NK-92 treated with Interleukin-12 subunit alpha and Interleukin-12 subunit beta, amount 100 ng/mL, for 24 hours (cell line): ENCODE results near the gene TBC1D20.

Source experiments
- DNase-seq: peaks from one replicate; lab custom pipeline; 2025; lab: John Stamatoyannopoulos, UW

Gene TBC1D20

DNA sequence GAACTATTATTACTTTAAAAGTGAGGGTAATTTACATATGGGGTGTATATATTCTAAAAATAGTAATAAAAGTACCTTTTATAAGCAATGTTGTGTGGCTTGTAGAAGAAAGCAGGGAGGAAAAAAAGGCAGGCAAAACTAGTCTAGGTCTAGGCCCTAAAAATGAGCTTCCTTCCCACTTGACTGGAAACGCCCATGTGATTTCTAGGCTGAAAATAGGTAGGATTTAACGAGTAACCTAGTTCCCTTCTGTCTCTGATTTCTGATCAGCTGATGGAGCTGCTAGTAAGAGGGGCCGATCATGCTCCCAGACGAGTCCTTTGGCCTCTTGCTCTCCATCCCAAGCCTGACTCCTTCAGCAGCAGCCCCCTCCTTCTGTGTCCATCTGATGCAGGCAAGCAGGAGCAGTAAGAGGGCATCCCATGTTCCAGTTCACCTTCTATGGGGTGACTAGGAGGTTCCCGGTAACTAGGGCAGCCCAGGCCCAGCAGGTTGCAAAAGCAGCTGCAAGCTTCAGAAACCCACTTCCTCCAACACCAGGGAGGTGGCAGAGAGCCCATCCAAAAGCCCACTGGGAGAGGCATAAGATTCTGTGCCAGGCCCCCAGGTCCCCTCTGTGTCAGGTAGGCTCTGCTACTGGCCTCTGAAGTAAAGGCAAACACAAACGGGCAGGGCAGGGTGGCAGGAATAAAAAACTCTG is 24.4 kb downstream of the TBC1D20 start:
- DNase-seq = peak; percentile 22

DNA sequence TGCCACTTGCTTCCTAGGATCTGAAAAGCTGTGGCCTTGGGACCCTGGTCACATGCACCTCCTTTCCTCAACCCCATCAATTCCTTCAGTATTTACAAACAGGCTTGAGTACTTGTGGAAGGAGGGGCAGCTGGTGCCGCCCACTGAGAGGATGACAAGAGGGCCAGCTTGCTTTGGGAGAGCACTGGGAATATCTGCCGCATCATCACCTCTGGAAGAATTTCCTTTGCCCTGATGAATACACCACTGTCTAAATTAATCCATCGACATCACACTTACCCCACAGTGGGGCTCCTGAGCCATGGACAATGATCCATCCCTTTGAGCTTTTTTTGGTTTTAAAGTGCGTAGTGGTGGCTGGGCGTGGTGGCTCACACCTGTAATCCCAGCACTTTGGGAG is 25.9 kb downstream of the TBC1D20 start:
- DNase-seq = no peak

DNA sequence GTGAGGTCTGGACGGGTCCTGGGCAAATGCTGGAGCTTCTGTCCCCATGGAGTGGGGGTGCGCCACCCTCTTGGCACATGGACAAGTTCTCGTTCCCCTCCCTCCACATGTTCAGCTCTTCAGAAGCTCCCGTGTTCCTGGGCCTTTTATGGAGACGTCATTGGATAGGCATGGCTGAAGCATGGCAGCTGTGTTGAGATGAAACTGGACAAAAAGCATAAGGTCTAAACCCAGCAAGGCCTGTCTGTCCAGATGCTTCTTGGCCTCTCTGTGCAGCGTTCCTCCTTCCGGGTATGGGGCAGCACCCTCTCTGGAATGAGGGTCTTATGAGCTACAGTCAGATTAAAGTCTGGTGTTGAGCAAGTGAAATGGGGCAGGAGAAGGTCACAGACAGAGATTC is 26.8 kb downstream of the TBC1D20 start:
- no peak for DNase-seq

DNA sequence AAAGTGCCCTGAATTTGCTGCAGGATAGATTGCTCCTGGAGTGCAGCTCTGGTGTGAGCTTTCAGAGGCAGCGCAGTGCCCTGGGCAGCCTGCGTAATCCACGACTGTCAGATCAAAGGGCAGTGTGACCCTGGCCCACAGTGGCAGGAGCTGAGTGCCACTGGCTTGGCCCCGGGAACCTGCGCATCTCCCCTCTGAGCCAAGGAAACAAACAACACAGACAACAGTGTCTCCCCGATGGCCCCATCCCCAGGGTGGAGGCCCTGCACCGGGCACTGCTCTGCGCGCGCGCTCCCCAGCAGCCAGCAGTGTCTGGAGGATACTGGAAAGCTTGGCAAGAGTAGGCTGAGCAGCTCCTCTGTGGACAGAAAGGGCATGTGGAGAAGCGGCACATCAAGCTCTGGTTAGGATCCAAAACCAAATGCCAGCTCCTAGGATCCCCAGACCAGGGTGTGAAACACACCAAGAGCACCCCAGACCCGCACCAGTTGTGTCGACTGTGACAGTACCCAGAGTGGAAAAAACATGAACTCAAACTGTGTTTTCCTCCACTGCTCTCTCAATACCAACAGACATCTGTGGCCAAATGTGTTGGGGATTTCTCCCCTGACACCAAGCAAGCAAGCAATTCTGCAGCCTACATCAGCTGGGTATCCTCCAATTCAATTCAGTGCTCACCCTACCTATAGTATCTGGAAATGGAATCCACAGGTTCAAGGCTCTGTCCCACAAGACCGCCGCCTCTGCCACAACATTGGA is 27.5 kb downstream of the TBC1D20 start:
- DNase-seq = no peak

DNA sequence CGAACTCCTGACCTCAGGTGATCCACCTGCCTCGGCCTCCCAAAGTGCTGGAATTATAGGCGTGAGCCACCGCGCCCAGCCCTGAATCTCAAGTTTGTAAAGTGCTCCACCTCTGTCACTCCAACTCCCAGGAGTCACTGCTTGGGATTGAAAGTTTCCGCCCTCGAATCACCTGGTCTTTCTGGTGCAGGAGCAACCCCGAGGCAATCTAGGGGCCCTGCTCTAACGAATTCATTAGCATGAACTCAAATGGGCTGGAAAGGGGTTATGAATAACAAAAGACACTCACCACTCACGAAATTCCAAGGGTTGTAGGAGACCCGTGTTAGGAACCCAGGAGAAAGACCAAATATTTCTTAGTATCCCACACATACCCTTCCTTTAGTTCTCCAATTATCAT is 28.1 kb downstream of the TBC1D20 start:
- no peak for DNase-seq

DNA sequence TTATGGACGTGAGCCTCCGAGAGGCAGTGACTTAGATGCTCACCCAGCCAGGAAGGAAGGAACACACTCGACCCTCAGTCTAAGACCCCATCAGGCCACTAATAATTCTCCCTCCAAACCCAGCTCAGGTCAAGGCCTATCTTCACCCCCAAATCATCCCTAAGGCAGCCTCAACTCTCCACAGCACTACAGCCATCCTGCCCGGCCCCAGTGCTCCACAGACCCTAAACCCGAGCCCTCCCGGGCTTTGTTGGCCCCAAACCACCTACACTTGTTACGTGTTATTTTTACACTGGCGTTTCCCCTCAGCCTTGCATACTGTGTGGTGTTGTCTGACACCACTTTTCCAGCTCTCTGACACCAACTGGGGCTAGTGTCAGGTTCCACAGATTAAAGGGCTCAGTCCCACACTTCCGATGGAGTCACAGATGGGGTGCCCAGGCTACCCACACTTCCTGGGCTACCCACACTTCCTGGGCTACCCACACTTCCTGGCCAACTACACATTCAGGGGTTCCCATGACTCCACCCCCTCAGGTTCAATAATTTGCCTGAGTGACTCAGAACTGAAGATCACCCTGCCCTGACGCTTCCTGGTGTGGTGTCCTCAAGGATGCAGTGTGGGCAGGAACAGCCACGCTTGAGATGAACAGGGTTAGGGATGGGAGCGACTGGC is 28.9 kb downstream of the TBC1D20 start:
- DNase-seq = peak; percentile 27

DNA sequence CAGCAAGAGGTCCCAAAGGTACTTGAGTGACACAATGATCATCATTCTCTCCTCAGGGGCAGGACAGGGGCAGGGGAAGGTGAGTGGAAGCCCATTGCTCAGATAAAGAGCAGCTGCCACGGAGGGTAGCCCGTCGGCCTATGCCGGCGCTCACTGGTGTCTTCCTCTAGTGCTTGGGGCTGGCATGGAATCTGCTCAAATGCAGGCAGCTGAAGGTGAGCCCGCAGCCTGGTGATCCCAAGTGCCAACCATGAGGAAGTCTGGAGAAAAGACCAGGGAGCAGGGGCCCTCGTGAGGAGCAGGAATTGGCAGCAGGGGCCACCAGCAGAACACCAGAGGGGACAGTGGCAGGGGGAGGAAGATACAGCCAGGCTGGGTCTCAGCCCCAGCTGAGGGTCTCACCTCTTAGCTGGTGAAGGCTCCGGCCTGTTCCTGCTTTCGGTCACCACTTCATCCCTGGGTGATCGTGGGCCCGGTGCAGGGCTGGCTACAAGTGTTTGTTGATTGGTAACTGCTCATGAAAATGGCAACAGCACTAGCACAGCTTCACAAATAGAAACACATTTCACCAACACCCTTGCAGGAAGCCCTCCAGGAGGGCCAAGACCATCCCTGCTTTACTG is 29.5 kb downstream of the TBC1D20 start:
- DNase-seq = no peak

DNA sequence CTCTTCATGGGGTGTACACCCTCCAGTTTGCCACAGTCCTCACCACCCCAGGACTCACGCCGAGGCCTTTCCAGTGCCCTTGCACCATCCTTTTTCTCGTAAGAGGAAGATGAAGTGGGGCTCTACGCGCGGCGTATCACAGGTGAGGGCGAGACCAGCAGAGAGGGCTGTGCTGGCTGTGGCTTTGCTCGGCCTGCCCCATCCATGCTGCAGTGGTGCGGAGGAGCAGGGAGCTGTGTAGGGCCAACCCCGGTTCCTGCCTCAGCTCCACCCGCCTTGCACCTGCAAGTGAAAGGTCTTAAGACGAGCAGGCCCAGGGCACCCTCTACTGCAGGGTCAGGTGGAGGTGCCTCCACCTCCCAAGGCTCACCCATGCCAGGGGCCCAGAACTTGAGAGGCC is 30.1 kb downstream of the TBC1D20 start:
- DNase-seq = no peak

DNA sequence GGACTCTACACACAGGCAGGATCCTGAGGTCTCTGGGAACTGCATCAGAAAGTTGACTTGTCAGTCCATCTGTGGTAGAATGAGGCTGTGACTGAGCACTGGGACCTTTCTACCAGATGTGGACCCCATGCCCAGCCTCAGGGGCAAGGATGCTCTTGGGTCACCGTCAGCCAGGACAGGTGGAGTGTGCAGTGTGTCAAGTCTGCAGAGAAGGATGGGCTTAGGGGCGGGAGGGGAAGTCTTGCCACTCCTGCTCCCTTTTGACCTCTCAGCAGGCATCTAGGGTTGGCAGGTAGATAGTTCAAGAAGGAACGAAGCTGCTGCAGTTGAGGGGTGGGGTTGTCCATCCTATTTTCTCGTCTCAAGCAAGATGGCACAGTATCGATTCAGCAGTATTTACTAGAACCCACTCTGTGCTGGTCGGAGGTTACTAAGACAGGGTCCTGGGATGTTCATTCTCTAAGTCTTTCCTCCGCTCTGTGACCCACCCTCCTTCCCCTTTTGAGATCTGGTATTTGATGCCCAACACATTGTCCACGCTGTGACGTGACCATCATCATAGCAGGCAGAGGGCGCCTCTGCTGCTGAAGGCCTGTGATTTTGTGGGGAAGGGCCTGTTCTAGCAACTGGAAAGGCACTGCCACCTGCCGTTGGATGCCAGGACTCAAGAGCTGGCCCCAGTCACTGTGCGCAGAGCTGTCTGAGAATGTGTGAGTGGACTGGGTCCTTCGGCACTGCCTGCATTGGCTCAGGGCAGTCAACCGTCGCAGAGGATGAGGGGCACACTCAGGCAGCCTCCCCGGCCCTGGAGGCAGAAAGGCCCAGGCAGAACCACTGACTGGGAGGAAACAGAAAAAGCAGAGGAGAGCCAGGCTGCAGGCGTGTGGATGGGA is 31.1 kb downstream of the TBC1D20 start:
- no peak for DNase-seq

DNA sequence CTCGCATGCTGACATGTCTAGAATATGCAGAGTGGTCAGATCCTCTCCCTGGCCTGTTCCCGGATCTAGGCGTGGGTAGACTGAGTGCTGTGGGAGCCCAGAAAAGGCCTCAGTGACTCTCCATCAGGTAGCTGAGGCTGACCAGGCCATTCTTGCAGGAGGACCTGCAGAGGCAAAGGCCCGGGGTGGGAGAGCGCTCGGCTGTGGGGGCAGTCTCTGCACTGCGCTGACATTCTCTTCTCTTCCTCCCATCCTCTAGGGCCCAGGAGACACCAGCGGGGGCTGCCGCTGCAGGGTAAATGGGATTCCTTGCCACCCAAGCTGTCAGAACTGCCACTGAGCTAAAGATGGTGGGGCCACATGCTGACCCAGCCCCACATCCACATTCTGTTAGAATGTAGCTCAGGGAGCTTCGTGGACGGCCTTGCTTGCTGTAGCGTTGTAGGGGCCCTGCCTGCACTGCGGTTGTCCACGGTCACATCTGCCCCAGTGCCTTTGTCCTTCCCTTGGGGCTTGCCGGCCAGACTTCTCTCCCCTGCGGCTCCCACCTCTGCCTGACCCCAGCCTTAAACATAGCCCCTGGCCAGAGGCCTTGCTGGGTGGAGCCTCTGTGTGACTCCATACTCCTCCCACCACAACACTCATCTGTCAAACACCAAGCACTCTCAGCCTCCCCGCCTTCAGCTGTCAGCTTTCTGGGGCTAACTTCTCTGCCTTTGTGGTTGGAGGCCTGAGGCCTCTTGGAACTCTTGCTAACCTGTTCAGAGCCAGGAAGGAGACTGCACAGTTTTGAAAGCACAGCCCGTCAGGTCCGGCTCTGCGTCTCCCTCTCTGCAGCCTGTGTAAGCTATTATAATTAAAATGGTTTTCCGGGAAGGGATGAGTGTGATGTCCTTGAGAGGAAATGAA is 32.0 kb downstream of the TBC1D20 start:
- DNase-seq = no peak

DNA sequence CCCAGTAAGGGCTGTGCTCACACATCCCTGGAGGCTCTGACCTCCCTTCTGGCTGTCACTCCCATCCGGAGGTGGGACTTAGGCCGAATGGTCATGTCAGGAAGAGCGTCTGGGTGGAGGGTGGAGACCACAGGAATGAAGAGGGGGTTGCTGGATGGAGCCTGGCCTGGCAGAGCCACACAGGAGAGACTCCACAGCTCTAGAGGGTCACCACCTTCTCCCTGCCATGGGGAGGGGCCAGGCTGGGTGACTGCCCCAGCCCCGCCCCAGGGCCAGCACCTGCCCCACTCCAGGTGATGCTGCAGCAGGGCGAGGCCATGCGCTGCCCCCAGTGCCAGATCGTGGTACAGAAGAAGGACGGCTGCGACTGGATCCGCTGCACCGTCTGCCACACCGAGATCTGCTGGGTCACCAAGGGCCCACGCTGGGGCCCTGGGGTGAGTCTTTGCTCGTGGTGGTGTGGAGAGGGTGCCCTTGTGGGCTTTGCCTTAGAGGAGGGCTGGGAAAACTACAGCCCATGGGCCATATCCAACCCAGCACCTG is 33.6 kb downstream of the TBC1D20 start:
- DNase-seq = no peak

DNA sequence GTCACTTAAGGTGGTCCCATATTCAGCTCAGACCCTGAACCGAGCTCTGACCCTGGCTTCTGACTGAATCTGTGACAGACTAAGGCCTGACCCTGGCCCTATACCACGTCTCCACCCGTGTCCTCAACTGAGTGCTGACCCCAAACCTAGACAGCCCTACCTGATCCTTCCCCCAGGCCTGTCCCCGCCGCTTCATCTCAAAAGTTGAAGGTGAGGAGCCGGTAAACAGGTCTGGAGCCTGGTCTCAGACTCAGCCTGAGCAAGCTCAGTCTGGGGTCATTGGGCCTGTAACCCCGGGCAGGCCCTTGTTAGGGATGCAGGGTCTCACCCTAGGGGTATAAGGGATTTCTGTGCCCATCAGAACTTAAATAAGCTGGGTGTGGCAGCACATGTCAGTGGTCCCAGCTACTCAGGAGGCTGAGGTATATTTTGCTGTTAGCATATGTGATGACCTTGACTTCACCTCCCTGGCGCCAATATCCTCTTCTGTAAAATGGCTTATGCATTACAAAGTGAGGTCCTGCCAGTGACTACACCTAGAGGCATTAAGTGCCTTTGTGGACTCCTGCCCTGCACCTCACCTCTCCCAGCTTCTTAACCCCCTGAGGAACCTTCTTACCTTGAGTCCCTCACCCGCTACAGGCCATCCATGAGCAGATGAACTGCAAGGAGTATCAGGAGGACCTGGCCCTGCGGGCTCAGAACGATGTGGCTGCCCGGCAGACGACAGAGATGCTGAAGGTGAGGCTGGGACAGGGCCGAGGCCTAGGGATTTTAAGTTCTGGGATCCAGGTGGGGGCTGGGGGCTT is 34.3 kb downstream of the TBC1D20 start:
- no peak for DNase-seq

DNA sequence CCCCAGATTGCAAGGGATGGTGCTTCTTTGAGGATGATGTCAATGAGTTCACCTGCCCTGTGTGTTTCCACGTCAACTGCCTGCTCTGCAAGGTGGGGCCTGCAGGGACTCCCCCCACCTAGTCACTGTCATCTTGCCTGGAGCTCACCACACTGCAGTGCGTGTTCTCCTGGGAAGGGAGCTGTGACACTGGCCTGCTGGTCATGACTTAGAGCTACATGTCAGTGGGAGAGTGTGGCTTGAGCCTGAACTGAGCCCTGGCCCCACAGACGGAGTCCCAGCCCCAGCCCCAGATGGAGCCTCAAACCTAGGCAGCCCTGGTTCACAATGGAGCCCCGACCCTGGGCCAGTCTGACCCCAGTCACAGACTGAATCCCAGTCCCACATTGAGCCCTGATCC is 34.9 kb downstream of the TBC1D20 start:
- DNase-seq = no peak

DNA sequence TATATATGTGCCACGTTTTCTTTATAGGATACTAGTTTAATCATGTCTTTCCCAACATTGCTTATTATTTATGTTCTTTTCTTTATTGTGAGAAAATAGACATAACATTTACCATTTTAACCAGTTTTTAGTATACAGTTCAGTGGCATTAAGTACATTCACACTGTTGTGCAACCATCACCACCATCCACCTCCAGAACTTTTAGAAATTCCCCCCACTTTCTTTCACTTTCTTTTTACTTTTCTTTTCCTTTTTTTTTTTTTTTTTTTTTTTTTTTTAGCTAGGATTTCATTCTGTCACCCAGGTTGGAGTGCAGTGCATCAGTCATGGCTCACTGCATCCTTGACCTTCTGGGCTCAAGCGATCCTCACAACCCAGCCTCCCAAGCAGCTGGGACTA is 35.8 kb downstream of the TBC1D20 start:
- DNase-seq = no peak

DNA sequence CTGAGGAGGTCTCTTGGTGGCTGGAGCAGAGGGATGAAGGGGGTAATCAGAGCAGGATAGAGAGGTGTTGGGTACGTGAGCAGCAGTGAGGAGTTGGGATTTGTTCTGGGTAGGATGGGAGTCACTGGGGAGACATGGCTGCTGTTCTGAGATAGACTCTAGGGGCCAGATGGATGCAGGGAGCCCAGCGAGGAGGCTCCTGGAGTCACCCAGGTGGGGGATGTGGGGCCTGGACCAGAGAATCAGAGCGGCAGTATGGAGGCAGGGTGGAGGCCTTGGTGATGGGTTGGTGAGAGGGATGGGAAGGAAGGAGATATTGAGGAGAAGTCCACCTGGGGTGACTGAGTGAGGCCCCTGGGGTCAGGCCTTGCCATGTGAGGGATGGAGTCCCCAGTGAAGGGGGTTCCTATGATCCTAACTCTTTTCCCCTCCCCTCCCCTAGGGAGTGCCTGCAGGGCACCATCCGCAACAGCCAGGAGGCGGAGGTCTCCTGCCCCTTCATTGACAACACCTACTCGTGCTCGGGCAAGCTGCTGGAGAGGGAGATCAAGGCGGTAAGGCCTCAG is 40.6 kb downstream of the TBC1D20 start:
- no peak for DNase-seq

DNA sequence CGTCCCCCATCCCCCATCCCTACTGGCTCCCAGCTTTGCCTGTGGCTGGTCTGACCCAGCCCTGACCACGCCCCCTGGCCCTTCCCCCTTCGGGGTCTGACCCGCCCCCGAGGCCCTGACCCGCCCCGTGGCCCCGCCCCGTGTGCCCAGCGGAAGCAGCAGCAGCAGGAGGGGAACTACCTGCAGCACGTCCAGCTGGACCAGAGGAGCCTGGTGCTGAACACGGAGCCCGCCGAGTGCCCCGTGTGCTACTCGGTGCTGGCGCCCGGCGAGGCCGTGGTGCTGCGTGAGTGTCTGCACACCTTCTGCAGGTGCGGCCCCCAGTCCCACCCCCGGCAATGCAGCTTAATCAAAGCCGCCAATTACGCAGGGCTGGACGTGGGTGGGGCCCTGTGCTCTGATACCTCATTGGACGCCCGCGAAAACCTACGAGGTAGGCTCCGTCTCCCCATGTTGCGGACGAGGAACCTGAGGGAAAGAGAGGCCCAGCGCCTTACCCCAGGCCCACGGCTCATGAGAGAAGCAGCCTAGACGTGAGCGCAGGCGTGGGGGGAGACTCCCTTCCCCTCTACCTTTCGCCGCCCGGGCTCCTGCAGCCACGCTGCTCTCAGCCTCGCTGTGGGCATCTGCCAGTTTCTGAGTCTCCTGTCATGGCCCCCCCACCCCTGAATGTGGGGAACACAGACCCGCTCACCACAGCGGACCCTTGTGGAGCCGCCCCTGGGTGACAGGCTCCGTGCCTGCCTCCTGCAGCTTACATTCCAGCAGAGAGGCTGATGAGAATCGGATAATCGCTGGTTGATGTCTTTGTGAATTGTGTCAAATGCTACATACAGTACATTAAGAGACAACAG is 41.4 kb downstream of the TBC1D20 start:
- no peak for DNase-seq

DNA sequence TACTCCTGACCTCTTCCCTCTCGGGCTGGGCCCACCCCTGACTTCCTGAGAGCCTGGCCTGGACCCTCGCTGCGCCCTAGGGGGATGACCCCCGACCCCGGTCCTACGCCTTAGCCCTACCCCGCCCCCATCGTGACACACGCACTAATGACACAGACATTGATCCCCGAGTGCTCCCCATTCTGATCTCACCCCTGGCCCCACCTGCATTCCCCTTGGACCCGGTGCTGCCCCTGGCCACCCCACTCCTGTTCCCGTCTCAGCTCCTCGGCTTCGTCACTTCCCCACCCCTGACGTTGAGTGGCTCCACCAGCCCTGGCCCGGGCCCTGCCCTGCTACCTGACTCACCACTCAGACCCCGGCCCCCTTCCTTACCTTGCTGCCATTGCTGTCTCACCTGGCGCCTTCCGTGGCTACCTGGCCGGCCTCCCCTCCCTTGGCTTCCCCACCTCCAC is 42.1 kb downstream of the TBC1D20 start:
- no peak for DNase-seq

DNA sequence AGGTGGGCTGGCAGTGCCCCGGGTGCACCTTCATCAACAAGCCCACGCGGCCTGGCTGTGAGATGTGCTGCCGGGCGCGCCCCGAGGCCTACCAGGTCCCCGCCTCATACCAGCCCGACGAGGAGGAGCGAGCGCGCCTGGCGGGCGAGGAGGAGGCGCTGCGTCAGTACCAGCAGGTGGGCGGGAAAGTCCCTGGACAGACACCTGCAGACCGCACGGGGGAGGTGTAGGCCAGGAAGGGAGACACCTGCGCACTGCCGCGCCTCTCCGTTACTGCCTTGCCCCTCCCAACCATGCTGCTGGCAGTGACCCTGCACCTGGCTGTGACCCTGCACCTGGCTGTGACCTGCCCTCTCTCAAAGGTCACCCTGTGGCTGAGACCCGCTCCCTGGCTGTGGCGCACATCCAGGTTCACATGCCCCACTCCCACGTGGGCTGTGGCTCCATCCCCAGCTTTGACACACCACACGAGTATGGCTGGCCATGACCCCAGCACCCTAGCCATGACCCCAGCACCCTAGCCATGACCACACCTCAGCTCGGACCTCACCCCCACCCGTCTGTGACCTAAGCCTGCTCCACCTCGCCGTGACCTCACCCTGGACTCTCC is 42.7 kb downstream of the TBC1D20 start:
- DNase-seq = no peak
